ENCODE measurements around the gene TNFRSF1B. TPM values are rescaled to one million over a fixed set of nuclear protein-coding genes. Genes with fewer than 3 reads are reported as not detected.

The TNFRSF1B gene
- total and polyA plus RNA-seq, 4 donors, result 15.4 to 246 (median 65.5) TPM

DNA sequence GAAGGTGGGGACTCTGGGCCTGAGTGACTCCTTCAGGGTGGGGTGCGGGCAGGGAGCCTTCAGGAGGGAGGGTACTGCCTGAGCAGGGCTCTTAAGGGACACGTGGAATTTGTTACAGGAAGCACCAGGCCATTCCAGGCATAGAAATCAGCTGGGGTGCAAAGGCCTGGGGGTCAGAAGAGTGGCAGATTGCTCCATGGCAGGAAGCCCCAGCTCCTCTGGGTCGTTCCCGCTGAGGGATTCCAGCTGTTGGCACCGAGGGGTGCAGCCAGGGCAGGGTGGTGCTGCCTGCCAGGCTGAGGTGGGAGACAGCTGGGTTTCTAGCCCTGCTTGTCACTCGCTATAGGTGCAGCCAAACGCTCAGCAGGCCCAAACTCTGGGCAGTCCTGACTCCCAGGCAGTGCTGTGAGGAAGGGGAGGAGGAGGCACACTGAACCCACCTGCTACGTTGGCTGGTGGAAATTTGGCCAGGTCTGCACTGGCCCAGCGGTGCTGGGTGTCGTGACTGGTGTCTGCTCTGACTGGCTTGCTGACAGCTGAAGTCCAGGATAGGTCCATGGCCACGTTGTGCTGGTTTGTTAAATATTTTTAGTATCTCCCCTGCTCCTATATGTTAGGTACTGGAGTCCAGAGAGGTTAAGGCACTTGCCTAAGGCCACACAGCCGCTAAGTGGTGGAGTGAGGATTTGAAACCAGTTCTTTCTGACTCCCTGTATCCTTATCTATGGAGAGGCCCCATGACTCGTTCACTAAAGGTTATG is 19.3 kb downstream of the TNFRSF1B start:
- H3K4me1 ChIP-seq (ENCODE audit: control insufficient read depth in 5 of 5, insufficient read depth in 5 of 5, low read length in 5 of 5), result peaks cover 6 to 41% (median 24%) of the 10 kb centered on the region in 5 donors
- peaks cover 0 to 2% (median 0%) of the 10 kb centered on the region in 3 donors for H3K27me3 ChIP-seq (ENCODE audit: control insufficient read depth in 3 of 3, insufficient read depth in 3 of 3, low read length in 2 of 3)
- DNase-seq, result peak in 2 of 3 donors; percentile 31 to 49
- TF ChIP-seq, protein P1, sequence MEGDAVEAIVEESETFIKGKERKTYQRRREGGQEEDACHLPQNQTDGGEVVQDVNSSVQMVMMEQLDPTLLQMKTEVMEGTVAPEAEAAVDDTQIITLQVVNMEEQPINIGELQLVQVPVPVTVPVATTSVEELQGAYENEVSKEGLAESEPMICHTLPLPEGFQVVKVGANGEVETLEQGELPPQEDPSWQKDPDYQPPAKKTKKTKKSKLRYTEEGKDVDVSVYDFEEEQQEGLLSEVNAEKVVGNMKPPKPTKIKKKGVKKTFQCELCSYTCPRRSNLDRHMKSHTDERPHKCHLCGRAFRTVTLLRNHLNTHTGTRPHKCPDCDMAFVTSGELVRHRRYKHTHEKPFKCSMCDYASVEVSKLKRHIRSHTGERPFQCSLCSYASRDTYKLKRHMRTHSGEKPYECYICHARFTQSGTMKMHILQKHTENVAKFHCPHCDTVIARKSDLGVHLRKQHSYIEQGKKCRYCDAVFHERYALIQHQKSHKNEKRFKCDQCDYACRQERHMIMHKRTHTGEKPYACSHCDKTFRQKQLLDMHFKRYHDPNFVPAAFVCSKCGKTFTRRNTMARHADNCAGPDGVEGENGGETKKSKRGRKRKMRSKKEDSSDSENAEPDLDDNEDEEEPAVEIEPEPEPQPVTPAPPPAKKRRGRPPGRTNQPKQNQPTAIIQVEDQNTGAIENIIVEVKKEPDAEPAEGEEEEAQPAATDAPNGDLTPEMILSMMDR (IDR thresholded peaks at IDR 0.05; ENCODE audit: control extremely low read depth, extremely low read depth), result no peak
- peak overlapping the region; percentile 88 to 93 for H3K27ac ChIP-seq (ENCODE audit: low read depth in 1 of 2, low read length in 1 of 2)
- 55 to 59% methylated on average over 13 of the region's 13 CpGs for WGBS, 2 donors
- no peak overlapping the region for H3K4me3 ChIP-seq
- no peaks in the 10 kb centered on the region for H3K9me3 ChIP-seq (ENCODE audit: control insufficient read depth in 4 of 4, insufficient read depth in 3 of 4, low read length in 3 of 4)
- peak overlapping the region in 1 of 2 donors; percentile 38 for H3K9ac ChIP-seq (ENCODE audit: insufficient read depth in 1 of 2, low read length in 2 of 2)
- peaks cover 0 to 9% (median 2%) of the 10 kb centered on the region in 4 donors for H3K36me3 ChIP-seq (ENCODE audit: control insufficient read depth in 4 of 4, insufficient read depth in 4 of 4, low read length in 4 of 4)
- ATAC-seq (ENCODE audit: insufficient read depth, low FRiP score), result no peak

DNA sequence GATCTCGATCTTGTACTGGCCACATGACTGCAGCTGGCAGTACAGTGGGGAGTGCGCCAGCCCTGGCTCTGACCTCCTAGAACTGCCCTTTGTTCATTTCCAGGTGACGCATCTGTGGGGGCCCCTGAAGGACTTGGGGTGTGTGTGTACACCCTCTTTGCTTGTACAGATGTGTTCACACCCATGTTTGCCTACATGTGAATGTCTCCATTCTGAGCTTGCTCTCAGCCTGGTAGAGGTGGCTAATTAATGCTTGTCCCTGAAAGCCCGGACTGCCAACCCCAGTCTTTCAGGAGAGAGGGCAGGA is 19.8 kb downstream of the TNFRSF1B start:
- ATAC-seq (ENCODE audit: insufficient read depth, low FRiP score), result no peak
- DNase-seq, result no peak

DNA sequence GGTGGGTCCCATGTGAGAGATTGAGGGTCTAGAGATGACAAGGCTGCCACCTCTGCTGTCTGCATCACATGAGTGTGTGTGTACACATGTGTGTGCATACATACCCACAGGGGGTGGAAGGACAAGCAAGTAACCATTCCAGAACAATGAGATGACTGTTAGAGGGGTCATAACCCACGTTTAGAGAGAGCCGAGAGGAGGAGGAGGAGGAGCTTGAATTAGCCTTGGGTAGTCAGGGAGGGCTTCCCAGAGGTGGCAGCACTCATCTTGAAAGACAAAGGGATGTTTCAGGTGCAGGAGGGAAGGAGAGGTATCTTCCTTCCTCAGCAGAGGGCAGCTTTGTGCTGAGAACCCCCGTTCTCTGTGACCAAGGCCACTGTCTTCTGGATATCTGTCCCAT is 21.3 kb downstream of the TNFRSF1B start:
- H3K4me3 ChIP-seq, result no peak overlapping the region
- H3K36me3 ChIP-seq (ENCODE audit: control insufficient read depth in 4 of 4, insufficient read depth in 4 of 4, low read length in 4 of 4), result peaks cover 0 to 20% (median 7%) of the 10 kb centered on the region in 4 donors
- TF ChIP-seq, protein P1 (IDR thresholded peaks at IDR 0.05; ENCODE audit: control extremely low read depth, extremely low read depth), result no peak
- H3K27ac ChIP-seq (ENCODE audit: low read depth in 1 of 2, low read length in 1 of 2), result no peak overlapping the region
- H3K27me3 ChIP-seq (ENCODE audit: control insufficient read depth in 3 of 3, insufficient read depth in 3 of 3, low read length in 2 of 3), result peaks cover 0 to 2% (median 0%) of the 10 kb centered on the region in 3 donors
- H3K9me3 ChIP-seq (ENCODE audit: control insufficient read depth in 4 of 4, insufficient read depth in 3 of 4, low read length in 3 of 4), result no peaks in the 10 kb centered on the region
- DNase-seq (no peak), ATAC-seq (ENCODE audit: insufficient read depth, low FRiP score) (no peak)
- H3K9ac ChIP-seq (ENCODE audit: insufficient read depth in 1 of 2, low read length in 2 of 2), result no peak overlapping the region
- WGBS, 2 donors, result 62 to 73% methylated on average over 3 of the region's 3 CpGs
- peaks cover 6 to 32% (median 21%) of the 10 kb centered on the region in 5 donors for H3K4me1 ChIP-seq (ENCODE audit: control insufficient read depth in 5 of 5, insufficient read depth in 5 of 5, low read length in 5 of 5)

More for the DNA sequence above, 19.8 kb downstream of the TNFRSF1B start:
- no peak overlapping the region for H3K9ac ChIP-seq (ENCODE audit: insufficient read depth in 1 of 2, low read length in 2 of 2)
- H3K27ac ChIP-seq (ENCODE audit: low read depth in 1 of 2, low read length in 1 of 2), result peak overlapping the region in 1 of 2 donors; percentile 93
- no peak overlapping the region for H3K4me3 ChIP-seq
- WGBS, 2 donors, result 78 to 81% methylated on average over 4 of the region's 4 CpGs
- H3K9me3 ChIP-seq (ENCODE audit: control insufficient read depth in 4 of 4, insufficient read depth in 3 of 4, low read length in 3 of 4), result no peaks in the 10 kb centered on the region
- peaks cover 0 to 13% (median 2%) of the 10 kb centered on the region in 4 donors for H3K36me3 ChIP-seq (ENCODE audit: control insufficient read depth in 4 of 4, insufficient read depth in 4 of 4, low read length in 4 of 4)
- TF ChIP-seq, protein P1 (IDR thresholded peaks at IDR 0.05; ENCODE audit: control extremely low read depth, extremely low read depth), result no peak
- H3K4me1 ChIP-seq (ENCODE audit: control insufficient read depth in 5 of 5, insufficient read depth in 5 of 5, low read length in 5 of 5), result peaks cover 6 to 41% (median 24%) of the 10 kb centered on the region in 5 donors
- H3K27me3 ChIP-seq (ENCODE audit: control insufficient read depth in 3 of 3, insufficient read depth in 3 of 3, low read length in 2 of 3), result peaks cover 0 to 2% (median 0%) of the 10 kb centered on the region in 3 donors
